Ishikawa (cell line): ENCODE results near the gene SOX12.
A peak's percentile ranks its signal among the peaks of the same experiment; 100 is the strongest.

Source experiments
- CEBPB ChIP-seq: IDR thresholded peaks from 2 replicates; pipeline ENCODE4 v1.6.1; 2012
- CREB1 ChIP-seq: IDR thresholded peaks from 2 replicates; pipeline ENCODE4 v1.6.1; 2012; ENCODE audit warnings: low read depth
- EGR1 ChIP-seq: IDR thresholded peaks from 2 replicates; pipeline ENCODE4 v1.6.1; 2012
- EP300 ChIP-seq: IDR thresholded peaks from 2 replicates; pipeline ENCODE4 v1.6.1; 2012; ENCODE audit warnings: borderline replicate concordance
- FOXM1 ChIP-seq: IDR thresholded peaks from 2 replicates; pipeline ENCODE4 v1.6.1; 2012; ENCODE audit warnings: low read depth, borderline replicate concordance
- NFIC ChIP-seq: IDR thresholded peaks from 2 replicates; pipeline ENCODE4 v1.6.1; 2012
- RAD21 ChIP-seq: IDR thresholded peaks from 2 replicates; pipeline ENCODE4 v1.6.1; 2012; ENCODE audit warnings: low read depth
- TAF1 ChIP-seq: IDR thresholded peaks from 2 replicates; pipeline ENCODE4 v1.6.1; 2012; ENCODE audit warnings: low read depth, mild to moderate bottlenecking
- TCF12 ChIP-seq: IDR thresholded peaks from 2 replicates; pipeline ENCODE4 v1.6.1; 2012; ENCODE audit warnings: low read depth
- TEAD4 ChIP-seq: IDR thresholded peaks from 2 replicates; pipeline ENCODE4 v1.6.1; 2012
- YY1 ChIP-seq: IDR thresholded peaks from 2 replicates; pipeline ENCODE4 v1.6.1; 2012; ENCODE audit warnings: low read depth
- ZBTB7A ChIP-seq: IDR thresholded peaks from 2 replicates; pipeline ENCODE4 v1.6.1; 2012; ENCODE audit warnings: low read depth
- TF ChIP-seq, protein P1 (sequence below): IDR thresholded peaks from 2 replicates; pipeline ENCODE4 v1.6.1; 2012
- TF ChIP-seq, protein P2 (sequence below): IDR thresholded peaks from 2 replicates; pipeline ENCODE4 v1.6.1; 2012
- TF ChIP-seq, protein P3 (sequence below): IDR thresholded peaks from 2 replicates; pipeline ENCODE4 v1.6.1; 2012; ENCODE audit warnings: low read depth, mild to moderate bottlenecking

Gene SOX12

DNA sequence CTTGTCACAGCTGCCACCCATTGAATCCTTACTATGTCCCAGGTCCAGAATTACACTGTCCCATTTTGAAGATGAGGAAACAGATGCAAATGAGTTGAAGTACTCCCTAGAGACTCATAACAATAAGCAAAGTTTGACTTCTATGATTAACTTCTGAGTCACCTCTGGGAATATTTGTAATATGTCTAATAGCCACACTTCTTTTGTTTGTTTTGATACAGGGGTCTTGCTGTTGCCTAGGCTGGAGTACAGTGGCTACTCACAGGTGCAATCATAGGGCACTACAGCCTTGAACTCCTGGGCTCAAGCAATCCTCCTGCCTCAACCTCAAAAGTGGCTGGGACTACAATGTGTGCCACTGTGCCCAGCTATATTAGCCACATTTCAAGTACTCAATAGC is 11.4 kb upstream of the SOX12 start:
- TF ChIP-seq TEAD4 (no peak), CREB1 (no peak), YY1 (no peak), TAF1 (no peak), EP300 (no peak), CEBPB (no peak), TCF12 (no peak), EGR1 (no peak), RAD21 (no peak), ZBTB7A (no peak), FOXM1 (no peak), NFIC (no peak)
- TF ChIP-seq, protein P1, sequence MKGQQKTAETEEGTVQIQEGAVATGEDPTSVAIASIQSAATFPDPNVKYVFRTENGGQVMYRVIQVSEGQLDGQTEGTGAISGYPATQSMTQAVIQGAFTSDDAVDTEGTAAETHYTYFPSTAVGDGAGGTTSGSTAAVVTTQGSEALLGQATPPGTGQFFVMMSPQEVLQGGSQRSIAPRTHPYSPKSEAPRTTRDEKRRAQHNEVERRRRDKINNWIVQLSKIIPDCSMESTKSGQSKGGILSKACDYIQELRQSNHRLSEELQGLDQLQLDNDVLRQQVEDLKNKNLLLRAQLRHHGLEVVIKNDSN, result no peak
- TF ChIP-seq, protein P2, sequence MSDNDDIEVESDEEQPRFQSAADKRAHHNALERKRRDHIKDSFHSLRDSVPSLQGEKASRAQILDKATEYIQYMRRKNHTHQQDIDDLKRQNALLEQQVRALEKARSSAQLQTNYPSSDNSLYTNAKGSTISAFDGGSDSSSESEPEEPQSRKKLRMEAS, result no peak
- TF ChIP-seq, protein P3, sequence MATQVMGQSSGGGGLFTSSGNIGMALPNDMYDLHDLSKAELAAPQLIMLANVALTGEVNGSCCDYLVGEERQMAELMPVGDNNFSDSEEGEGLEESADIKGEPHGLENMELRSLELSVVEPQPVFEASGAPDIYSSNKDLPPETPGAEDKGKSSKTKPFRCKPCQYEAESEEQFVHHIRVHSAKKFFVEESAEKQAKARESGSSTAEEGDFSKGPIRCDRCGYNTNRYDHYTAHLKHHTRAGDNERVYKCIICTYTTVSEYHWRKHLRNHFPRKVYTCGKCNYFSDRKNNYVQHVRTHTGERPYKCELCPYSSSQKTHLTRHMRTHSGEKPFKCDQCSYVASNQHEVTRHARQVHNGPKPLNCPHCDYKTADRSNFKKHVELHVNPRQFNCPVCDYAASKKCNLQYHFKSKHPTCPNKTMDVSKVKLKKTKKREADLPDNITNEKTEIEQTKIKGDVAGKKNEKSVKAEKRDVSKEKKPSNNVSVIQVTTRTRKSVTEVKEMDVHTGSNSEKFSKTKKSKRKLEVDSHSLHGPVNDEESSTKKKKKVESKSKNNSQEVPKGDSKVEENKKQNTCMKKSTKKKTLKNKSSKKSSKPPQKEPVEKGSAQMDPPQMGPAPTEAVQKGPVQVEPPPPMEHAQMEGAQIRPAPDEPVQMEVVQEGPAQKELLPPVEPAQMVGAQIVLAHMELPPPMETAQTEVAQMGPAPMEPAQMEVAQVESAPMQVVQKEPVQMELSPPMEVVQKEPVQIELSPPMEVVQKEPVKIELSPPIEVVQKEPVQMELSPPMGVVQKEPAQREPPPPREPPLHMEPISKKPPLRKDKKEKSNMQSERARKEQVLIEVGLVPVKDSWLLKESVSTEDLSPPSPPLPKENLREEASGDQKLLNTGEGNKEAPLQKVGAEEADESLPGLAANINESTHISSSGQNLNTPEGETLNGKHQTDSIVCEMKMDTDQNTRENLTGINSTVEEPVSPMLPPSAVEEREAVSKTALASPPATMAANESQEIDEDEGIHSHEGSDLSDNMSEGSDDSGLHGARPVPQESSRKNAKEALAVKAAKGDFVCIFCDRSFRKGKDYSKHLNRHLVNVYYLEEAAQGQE, result no peak

DNA sequence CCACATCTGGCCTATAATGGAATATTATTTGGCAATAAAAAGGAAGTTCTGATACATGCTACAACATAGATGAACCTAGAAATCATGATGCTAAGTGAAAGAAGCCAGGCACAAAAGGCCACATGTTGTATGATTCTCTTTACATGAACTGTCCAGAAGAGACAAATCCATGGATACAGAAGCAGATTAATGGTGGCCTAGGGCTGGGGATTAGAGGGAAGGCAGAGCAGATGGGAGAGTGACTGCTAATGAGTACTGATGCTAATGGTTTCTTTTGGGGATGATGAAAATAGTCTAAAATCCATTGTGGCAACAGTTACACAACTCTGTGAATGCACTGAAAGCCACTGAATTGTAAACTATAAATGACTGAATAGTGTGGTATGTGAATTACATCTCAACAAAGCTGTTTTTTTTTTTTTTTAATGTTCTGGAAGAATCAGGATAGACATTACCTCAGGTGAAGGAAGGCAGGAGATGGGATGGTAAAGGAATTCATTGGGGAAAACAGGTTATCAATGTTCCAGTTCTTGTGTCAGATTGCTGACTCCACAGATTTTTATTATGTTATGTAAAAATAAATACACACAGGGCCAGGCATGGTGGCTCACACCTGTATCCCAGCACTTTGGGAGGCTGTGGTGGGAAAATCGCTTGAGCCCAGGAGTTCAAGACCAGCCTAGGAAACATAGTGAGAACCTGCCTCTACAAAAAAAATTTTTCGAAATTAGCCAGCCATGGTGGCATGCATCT is 8.9 kb upstream of the SOX12 start:
- no peak for TF ChIP-seq ZBTB7A
- TF ChIP-seq, protein P1, result no peak
- no peak for TF ChIP-seq NFIC
- TF ChIP-seq, protein P2, result no peak
- no peak for TF ChIP-seq YY1
- TF ChIP-seq CREB1, result no peak
- TF ChIP-seq TCF12, result no peak
- no peak for TF ChIP-seq TEAD4
- no peak for TF ChIP-seq RAD21
- TF ChIP-seq TAF1, result no peak
- TF ChIP-seq EGR1, result no peak
- no peak for TF ChIP-seq EP300
- TF ChIP-seq FOXM1, result no peak
- TF ChIP-seq CEBPB, result no peak
- TF ChIP-seq, protein P3, result no peak

DNA sequence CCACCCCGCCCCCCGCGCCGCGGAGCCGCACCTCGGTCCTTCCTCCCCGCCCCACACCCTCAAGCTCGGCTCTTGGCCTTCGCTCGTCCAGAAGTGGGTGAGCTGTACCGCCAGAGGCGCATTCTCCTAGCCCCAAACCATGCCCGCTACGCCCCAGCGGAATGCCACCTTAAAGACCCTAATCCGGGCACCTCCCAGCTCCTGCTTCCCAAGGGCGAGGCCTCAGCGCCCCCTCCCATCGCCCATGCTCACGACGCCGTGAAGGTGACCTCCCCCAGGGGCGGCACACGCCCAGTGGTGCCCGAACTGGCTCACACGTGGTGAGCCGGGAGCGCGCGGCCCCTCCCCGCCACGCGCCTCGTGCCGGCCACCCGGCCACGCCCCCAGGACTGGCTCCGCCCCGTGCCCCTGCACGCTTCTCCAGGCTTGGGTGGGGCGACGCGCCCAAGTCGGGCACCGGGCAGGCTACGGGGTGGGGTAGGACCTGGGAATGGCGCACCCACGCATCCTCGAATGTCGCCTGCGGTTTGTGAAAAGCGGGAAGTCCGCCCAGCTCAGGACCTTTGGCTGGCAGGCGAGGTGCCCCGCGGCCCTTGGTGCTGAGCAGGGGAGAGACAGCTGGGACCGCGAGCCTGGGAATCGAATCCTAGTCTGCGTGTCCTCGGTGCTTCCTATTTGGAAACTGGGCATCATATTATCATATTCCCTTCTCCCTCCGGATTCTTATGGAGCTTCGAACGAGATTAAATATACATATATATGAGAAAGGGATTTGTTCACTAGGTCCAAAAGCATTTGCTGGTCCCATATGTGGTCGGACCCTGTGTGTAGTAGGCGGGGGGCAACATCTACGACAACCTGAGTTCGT is 941 bp upstream of the SOX12 start:
- TF ChIP-seq TEAD4 (peak; percentile 45), EP300 (peak; percentile 11; the same call in 1 of the 2 replicates), YY1 (no peak), TCF12 (peak; percentile 68), CEBPB (no peak), EGR1 (peak; percentile 85), ZBTB7A (peak; percentile 85), RAD21 (no peak), TAF1 (peak; percentile 23; the same call in 1 of the 2 replicates)
- TF ChIP-seq, protein P1, result peak; percentile 83
- TF ChIP-seq, protein P2, result peak; percentile 97

DNA sequence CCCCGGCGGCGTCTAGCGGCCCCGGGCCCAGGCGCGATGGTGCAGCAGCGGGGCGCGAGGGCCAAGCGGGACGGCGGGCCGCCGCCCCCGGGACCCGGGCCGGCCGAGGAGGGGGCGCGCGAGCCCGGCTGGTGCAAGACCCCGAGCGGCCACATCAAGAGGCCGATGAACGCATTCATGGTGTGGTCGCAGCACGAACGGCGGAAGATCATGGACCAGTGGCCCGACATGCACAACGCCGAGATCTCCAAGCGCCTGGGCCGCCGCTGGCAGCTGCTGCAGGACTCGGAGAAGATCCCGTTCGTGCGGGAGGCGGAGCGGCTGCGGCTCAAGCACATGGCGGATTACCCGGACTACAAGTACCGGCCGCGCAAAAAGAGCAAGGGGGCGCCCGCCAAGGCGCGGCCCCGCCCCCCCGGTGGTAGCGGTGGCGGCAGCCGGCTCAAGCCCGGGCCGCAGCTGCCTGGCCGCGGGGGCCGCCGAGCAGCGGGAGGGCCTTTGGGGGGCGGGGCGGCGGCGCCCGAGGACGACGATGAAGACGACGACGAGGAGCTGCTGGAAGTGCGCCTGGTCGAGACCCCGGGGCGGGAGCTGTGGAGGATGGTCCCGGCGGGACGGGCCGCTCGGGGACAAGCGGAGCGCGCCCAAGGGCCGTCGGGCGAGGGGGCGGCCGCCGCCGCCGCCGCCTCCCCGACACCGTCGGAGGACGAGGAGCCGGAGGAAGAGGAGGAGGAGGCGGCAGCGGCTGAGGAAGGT is 715 bp downstream of the SOX12 start:
- TF ChIP-seq NFIC (no peak), ZBTB7A (0 out of 2 replicates have a peak, but pooled peaks have one; percentile 10), CREB1 (no peak), CEBPB (no peak), TCF12 (no peak), RAD21 (no peak)
- TF ChIP-seq, protein P2, result peak; percentile 9; the same call in 1 of the 2 replicates
